Heart right ventricle (tissue), 16 donors: ENCODE measurements around the gene CSE1L. TPM values are rescaled to one million over a fixed set of nuclear protein-coding genes. Genes with fewer than 3 reads are reported as not detected.

Source experiments
- ATAC-seq, 8 donors: fragments of 200-7000 bp; cut with Tn5 transposase; one replicate each; pipeline ENCODE4 v1.9.1; 2020; ENCODE audit warnings: mild to moderate bottlenecking in 8 of 8, moderate library complexity in 8 of 8, moderate number of reproducible peaks in 1 of 8
- DNase-seq, 2 donors: peaks; one replicate each; pipeline ENCODE4 v3.0.0-alpha.2; 2020
- H3K27ac ChIP-seq, 10 donors: fragments of 200-600 bp; sonication (generic) in 2 of 10; one replicate each; pipeline versions ENCODE4 v1.5.0 to v1.8.0; 2020 to 2022; ENCODE audit warnings: mild to moderate bottlenecking in 3 of 10
- H3K27me3 ChIP-seq, 7 donors: fragments of 200-600 bp; one replicate each; pipeline ENCODE4 v1.8.0; 2021 to 2022; ENCODE audit warnings: mild to moderate bottlenecking in 2 of 7
- H3K36me3 ChIP-seq, 9 donors: fragments of 200-600 bp; sonication (generic) in 1 of 9; one replicate each; pipeline versions ENCODE4 v1.5.0 to v1.8.0; 2020 to 2022; ENCODE audit warnings: mild to moderate bottlenecking in 2 of 9
- H3K4me1 ChIP-seq, 9 donors: fragments of 200-600 bp; sonication (generic) in 1 of 9; one replicate each; pipeline versions ENCODE4 v1.5.0 to v1.8.0; 2020 to 2022; ENCODE audit warnings: mild to moderate bottlenecking in 4 of 9
- H3K4me3 ChIP-seq, 10 donors: fragments of 200-600 bp; sonication (generic) in 2 of 10; one replicate each; pipeline versions ENCODE4 v1.5.0 to v1.8.0; 2020 to 2022; ENCODE audit warnings: mild to moderate bottlenecking in 7 of 10, moderate library complexity in 2 of 10
- H3K9me3 ChIP-seq, 11 donors: fragments of 200-600 bp in 10 of 11; sonication (generic) in 2 of 11; one replicate each; pipeline versions ENCODE4 v1.5.0 to v1.8.0; 2013 to 2022; ENCODE audit warnings: mild to moderate bottlenecking in 2 of 11, control low read depth in 1 of 11, moderate library complexity in 1 of 11
- WGBS, 2 donors: extraction: QIAGEN DNeasy Blood & Tissue Kit; methylation state at CpG; one replicate each; pipeline ENCODE4 v1.1.7; 2013; ENCODE audit warnings: inconsistent platforms in 1 of 2; 5-methylcytosine and 5-hydroxymethylcytosine counted together
- intact Hi-C, 10 donors: fragments of 100-400 bp; cut with DNase I; formaldehyde crosslinking; loops; one replicate each; pipeline versions ENCODE4 v1.11.1 to v1.14.2; 2022
- polyA plus RNA-seq, 2 donors: library from polyadenylated mRNA; stranded (reverse); fragments of 200-250 nt; gene quantifications; one replicate each; pipeline ENCODE4 v1.2.3, GENCODE V29; 2013
- total RNA-seq, 10 donors: library from RNA; stranded (reverse); fragmentation: NEBNext Ultra II Directional in 3 of 10; extraction: Animal tissue kit (Norgen Biotek cat#: 25700) in 3 of 10; gene quantifications; one replicate each; pipeline versions ENCODE4 v1.2.1 to v1.2.4, GENCODE V29; 2021 to 2023
- TF ChIP-seq, protein P1 (sequence below), 9 donors: fragments of 200-600 bp; sonication (generic) in 2 of 9; IDR thresholded peaks; one replicate each; pipeline versions ENCODE4 v1.5.0 to v1.8.0; 2021 to 2022; ENCODE audit warnings: antibody characterized with exemption in 9 of 9, mild to moderate bottlenecking in 5 of 9, moderate library complexity in 1 of 9
- donor health status: Arrhythmogenic right ventricular cardiomyopathy.
- donor health status: ischemic (EF 13 %, LVEDD 7.1; RV severe dilation, severe dysfunction).
- donor health status: healthy with polysubstance abuse.
- donor health status: DM: no; HTN: yes; CAD: no.
- donor health status: DM: no; HTN: no; CAD: no.
- donor health status: ischemic (EF 25% LVEDD 6.9; RV normal size, moderate dysfunction).
- donor health status: ischemic (EF 25% LVEDD 5.7; RV mildly dilated, moderate dysfunction).
- donor health status: healthy.
- donor health status: DM: yes; HTN: yes; CAD: no.
- donor health status: Ischemic cardiomyopathy.
- donor health status: ischemic (EF 35%, LVEDD 5.7; RV mildly dilated, moderate dysfunction).
- donor health status: nonischemic (EF 11% LVEDD 7.7; RV severe dilation, severe dysfunction).
- donor health status: DM: yes; HTN: yes; CAD: no.
- donor health status: PGD.
- donor health status: ischemic (EF 29% LVEDD 5.4; RV normal size, mild dysfunction).
- donor health status: nonischemic (EF 23%, LVEDD 6.1; RV moderate dilation, normal function).

CSE1L gene
- total and polyA plus RNA-seq, 12 donors, result 16.2 to 47.6 (median 39.6) TPM

GRCh38 chr20:49037962-49038387 lies 8.1 kb upstream of the CSE1L start:
- Histone ChIP-seq H3K36me3 (peaks cover 0 to 44% (median 14%) of the 10 kb centered on the region in 9 donors), H3K4me1 (peaks cover 0 to 20% (median 0%) of the 10 kb centered on the region in 9 donors), H3K4me3 (no peak overlapping the region), H3K27me3 (no peaks in the 10 kb centered on the region), H3K9me3 (no peaks in the 10 kb centered on the region), H3K27ac (peak overlapping the region in 1 of 10 donors; percentile 39)
- ATAC-seq (no peak), DNase-seq (no peak)
- TF ChIP-seq, protein P1, sequence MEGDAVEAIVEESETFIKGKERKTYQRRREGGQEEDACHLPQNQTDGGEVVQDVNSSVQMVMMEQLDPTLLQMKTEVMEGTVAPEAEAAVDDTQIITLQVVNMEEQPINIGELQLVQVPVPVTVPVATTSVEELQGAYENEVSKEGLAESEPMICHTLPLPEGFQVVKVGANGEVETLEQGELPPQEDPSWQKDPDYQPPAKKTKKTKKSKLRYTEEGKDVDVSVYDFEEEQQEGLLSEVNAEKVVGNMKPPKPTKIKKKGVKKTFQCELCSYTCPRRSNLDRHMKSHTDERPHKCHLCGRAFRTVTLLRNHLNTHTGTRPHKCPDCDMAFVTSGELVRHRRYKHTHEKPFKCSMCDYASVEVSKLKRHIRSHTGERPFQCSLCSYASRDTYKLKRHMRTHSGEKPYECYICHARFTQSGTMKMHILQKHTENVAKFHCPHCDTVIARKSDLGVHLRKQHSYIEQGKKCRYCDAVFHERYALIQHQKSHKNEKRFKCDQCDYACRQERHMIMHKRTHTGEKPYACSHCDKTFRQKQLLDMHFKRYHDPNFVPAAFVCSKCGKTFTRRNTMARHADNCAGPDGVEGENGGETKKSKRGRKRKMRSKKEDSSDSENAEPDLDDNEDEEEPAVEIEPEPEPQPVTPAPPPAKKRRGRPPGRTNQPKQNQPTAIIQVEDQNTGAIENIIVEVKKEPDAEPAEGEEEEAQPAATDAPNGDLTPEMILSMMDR (IDR thresholded peaks at IDR 0.05), result no peak
- 79 to 88% methylated on average over 3 of the region's 3 CpGs for WGBS, 2 donors
- intact Hi-C loops, result no loop called here

DNA sequence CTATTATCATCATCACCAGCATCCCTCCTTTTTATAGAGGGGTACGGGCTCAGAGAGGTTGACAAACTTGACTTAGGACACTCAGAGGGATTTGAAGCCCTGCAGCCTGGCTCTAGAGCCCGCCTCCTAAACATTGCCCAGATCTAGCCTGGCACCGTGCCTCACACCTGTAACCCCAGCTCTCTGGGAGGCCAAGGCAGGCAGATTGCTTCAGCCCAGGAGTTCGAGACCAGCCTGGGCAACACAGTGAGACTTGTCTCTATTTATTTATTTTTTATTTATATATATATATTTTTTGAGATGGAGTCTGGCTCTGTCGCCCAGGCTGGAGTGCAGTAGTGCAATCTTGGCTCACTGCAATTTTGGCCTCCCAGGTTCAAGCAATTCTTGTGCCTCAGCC lies 6.3 kb upstream of the CSE1L start:
- H3K36me3 ChIP-seq, result peaks cover 0 to 25% (median 0%) of the 10 kb centered on the region in 9 donors
- DNase-seq (no peak), ATAC-seq (no peak)
- H3K9me3 ChIP-seq, result no peaks in the 10 kb centered on the region
- intact Hi-C loops, result no loop called here
- H3K27ac ChIP-seq, result no peak overlapping the region
- H3K27me3 ChIP-seq, result no peaks in the 10 kb centered on the region
- TF ChIP-seq, protein P1 (IDR thresholded peaks at IDR 0.05), result no peak
- peaks cover 0 to 22% (median 0%) of the 10 kb centered on the region in 9 donors for H3K4me1 ChIP-seq
- 96% methylated on average over 5 of the region's 5 CpGs for WGBS, 2 donors
- no peak overlapping the region for H3K4me3 ChIP-seq

DNA sequence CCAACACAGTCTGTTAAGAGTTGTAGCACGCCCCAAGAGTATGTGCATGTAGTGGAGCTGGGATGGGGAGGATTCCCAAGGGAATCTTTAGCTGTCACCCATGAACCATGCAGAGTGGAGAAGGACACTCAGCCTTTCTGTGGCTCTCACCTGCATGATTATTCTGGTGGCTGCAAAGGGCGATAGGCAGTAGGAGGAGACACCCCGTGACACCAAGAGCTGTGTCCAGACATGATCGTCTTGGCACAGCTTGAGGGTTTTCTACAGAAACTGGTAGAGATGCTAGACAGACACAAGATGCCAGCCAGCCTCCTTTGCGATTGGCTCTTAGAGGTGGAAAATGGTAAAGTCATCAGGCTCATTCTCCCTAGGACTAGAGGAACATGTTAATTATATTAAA lies 3.1 kb upstream of the CSE1L start:
- DNase-seq, result no peak
- no peak for ATAC-seq
- no peak overlapping the region for H3K4me3 ChIP-seq
- intact Hi-C loops, result no loop called here
- peaks cover 0 to 4% (median 0%) of the 10 kb centered on the region in 9 donors for H3K36me3 ChIP-seq
- 94 to 95% methylated on average over 5 of the region's 5 CpGs for WGBS, 2 donors
- H3K9me3 ChIP-seq, result no peaks in the 10 kb centered on the region
- H3K4me1 ChIP-seq, result peaks cover 0 to 37% (median 16%) of the 10 kb centered on the region in 9 donors
- TF ChIP-seq, protein P1 (IDR thresholded peaks at IDR 0.05), result no peak
- H3K27ac ChIP-seq, result no peak overlapping the region
- H3K27me3 ChIP-seq, result no peaks in the 10 kb centered on the region

GRCh38 chr20:49045440-49046086 lies 549 bp upstream of the CSE1L start:
- peak; percentile 35 to 39 for DNase-seq
- Histone ChIP-seq H3K27me3 (no peaks in the 10 kb centered on the region), H3K9me3 (no peaks in the 10 kb centered on the region), H3K4me3 (peak overlapping the region; percentile 64 to 98 (median 92)), H3K4me1 (peaks cover 0 to 32% (median 22%) of the 10 kb centered on the region in 9 donors), H3K27ac (peak overlapping the region; percentile 7 to 94 (median 90)), H3K36me3 (peaks cover 0 to 10% (median 0%) of the 10 kb centered on the region in 9 donors)
- peak in 5 of 8 donors; percentile 7 to 28 (median 22) for ATAC-seq
- TF ChIP-seq, protein P1 (IDR thresholded peaks at IDR 0.05), result no peak
- intact Hi-C loops, result no loop called here
- 11% methylated on average over 12 of the region's 12 CpGs for WGBS, 2 donors
